Measurements from ENCODE around the gene LIMS3.
"Not testable (repeated sequence)": the region's sequence is repeated elsewhere in the genome, so short reads cannot be mapped to it uniquely, and the experiment has no call there.

LIMS3 gene, protein sequence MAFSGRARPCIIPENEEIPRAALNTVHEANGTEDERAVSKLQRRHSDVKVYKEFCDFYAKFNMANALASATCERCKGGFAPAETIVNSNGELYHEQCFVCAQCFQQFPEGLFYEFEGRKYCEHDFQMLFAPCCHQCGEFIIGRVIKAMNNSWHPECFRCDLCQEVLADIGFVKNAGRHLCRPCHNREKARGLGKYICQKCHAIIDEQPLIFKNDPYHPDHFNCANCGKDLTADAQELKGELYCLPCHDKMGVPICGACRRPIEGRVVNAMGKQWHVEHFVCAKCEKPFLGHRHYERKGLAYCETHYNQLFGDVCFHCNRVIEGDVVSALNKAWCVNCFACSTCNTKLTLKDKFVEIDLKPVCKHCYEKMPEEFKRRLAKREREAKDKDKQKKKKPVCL

DNA sequence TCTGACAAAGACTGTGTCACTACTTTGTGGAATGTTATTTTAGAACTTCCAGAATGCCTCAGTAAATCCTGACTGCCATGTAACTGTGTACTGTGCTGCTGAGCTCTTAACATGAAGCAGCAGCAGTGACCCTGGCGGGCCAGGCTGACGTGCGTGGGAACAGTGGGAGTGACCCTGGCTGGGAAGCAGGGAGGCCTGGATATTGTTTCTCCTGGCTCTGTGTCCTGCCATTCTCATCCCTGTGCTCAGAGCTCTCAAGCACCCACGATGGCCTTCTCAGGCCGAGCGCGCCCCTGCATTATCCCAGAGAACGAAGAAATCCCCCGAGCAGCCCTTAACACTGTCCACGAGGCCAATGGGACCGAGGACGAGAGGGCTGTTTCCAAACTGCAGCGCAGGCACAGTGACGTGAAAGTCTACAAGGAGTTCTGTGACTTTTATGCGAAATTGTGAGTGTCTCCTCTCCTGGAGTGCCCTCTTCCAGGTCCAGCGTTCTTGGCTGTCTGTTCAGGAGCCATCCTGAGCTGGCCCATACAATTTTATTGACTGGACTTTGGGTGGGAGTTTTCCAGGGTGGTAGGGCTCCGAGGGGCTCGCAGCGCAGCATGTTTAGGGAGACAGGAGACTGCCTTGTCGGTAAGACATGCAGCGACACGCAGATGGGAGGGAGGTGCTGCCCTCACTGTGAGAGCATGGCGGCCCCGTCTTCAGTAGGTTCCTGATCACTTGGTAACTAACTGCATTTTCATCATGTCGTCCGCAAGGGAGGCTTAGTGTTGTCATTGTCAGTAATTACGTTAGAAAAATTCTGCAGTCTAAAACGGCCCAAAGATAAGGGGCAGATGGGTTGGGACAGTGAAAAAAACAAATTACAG lies at the start of gene LIMS3:
LIMS3 (plus strand) TSS at position 227 of the 875 bp plus-strand sequence; CDS start at position 268, 41 bp downstream.
- not testable (repeated sequence) for DNase-seq (ENCODE audit: low read depth in 2 of 2)

- not testable (repeated sequence) for DNase-seq (ENCODE audit: low read depth in 2 of 2)
Measured at GRCh38 chr2:109871129-109871751, 27.2 kb upstream of the LIMS3 start.

DNA sequence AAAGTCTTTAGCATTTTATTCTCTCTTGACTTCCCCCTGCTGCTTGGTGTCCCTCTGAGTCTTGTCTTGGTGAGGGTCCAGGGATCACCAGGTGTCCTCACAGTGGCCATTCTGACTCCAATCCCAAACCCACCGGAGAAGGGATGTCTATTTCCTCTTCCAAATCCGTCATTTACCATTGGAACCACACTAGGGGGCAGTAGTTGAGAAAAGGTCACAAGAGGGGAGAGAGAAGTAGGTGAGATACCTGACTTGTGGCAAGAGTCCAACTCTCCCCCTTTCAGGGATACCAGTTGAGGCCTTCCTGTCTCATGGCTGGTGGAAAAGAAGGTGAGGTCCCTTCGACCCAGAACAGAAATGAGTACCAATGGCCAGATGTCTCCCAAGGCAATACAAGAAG lies 21.9 kb upstream of the LIMS3 start:
- not testable (repeated sequence) for DNase-seq (ENCODE audit: low read depth in 2 of 2)

- not testable (repeated sequence) for DNase-seq (ENCODE audit: low read depth in 2 of 2)
Measured at GRCh38 chr2:109882112-109882511, 16.4 kb upstream of the LIMS3 start.

- not testable (repeated sequence) for DNase-seq (ENCODE audit: low read depth in 2 of 2)
Measured at GRCh38 chr2:109888414-109888813, 10.1 kb upstream of the LIMS3 start.

DNA sequence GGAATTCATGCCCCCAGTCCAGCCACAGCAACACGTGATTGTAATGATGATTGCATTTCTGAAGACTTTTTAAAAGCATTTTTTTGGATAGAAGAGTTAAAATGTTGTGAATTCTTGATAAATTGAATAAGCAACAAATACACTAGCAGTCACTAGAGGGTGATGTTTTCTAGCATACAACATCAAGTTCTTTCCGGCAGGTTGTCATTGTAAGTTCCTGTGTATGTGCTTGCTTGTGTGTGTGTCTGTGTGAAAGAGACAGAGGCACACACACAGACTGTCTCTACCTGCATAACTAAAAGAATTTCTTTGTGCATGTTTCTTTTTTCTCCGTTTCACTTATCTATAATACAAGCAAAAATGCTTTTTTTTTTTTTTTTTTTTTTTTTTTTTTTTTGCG lies 8.6 kb upstream of the LIMS3 start:
- DNase-seq (ENCODE audit: low read depth in 2 of 2): not testable (repeated sequence)

GRCh38 chr2:109891024-109891423 lies 7.5 kb upstream of the LIMS3 start:
- DNase-seq (ENCODE audit: low read depth in 2 of 2): not testable (repeated sequence)

- DNase-seq (ENCODE audit: low read depth in 2 of 2): not testable (repeated sequence)
Measured at GRCh38 chr2:109893736-109894135, 4.8 kb upstream of the LIMS3 start.

- not testable (repeated sequence) for DNase-seq (ENCODE audit: low read depth in 2 of 2)
Measured at GRCh38 chr2:109894141-109894540, 4.3 kb upstream of the LIMS3 start.

DNA sequence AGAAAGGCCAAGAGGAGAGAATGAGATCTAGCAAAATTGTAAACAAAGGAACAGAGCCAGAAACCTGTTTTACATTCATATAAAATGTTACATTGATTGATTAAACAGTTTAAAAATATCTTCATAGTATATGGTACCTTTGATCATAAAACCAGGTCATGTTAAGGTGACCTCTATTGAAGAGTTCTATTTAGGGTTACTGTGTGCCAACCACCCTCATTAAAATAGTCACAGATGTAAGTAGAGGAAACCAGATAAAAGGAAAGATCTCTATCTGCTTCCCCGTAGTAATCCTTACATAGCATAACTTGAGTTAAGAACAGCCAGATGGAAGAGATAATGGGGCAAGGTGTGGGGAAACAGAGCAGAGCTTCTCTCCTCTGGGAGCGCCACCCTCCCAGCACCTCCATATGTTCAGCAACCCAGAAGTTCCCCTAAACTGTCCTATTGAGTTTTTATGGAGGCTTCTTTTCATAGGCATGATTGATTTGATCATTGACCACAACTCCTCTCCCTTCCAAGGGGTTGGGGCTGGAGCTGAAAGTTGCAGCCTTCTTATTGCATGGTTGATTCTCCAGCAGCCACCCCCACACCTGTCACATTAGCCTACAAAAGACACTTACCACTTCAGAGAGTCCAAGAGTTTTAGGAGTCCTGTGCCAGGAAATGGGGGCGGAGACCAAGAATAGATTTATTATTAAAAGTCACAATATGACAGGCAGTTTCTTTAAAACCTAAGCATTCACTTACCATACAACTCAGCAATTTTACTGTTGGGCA lies 3.2 kb upstream of the LIMS3 start:
- DNase-seq (ENCODE audit: low read depth in 2 of 2): not testable (repeated sequence)

- not testable (repeated sequence) for DNase-seq (ENCODE audit: low read depth in 2 of 2)
Measured at GRCh38 chr2:109896212-109896611, 2.3 kb upstream of the LIMS3 start.

GRCh38 chr2:109897769-109898461 lies 573 bp upstream of the LIMS3 start:
- not testable (repeated sequence) for DNase-seq (ENCODE audit: low read depth in 2 of 2)

- DNase-seq (ENCODE audit: low read depth in 2 of 2): not testable (repeated sequence)
Measured at GRCh38 chr2:109905796-109906195, 7.3 kb downstream of the LIMS3 start.

GRCh38 chr2:109908626-109909025 lies 10.1 kb downstream of the LIMS3 start:
- DNase-seq (ENCODE audit: low read depth in 2 of 2): not testable (repeated sequence)

GRCh38 chr2:109910789-109911188 lies 12.3 kb downstream of the LIMS3 start:
- DNase-seq (ENCODE audit: low read depth in 2 of 2): not testable (repeated sequence)

DNA sequence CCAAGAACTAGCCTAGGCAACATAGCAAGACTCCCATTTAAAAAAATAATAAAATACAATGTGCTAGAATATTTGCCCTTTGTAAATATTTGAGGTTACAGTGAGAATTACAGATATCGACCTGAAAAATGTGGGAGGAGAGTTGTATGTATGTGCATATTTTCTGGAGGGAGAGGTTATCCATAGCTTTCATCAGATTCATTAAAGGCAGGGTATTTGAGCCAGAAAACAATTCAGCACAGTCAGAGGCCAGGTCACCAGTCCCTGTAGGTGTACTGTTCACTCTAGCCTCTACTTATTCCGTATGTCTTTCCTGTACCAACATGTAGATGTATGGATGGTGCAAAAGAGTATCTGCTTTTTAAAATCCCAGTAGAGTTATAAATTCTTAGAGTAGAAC lies 15.4 kb downstream of the LIMS3 start:
- DNase-seq (ENCODE audit: low read depth in 2 of 2): not testable (repeated sequence)

- DNase-seq (ENCODE audit: low read depth in 2 of 2): not testable (repeated sequence)
Measured at GRCh38 chr2:109914552-109914951, 16.1 kb downstream of the LIMS3 start.

GRCh38 chr2:109915830-109916229 lies 17.3 kb downstream of the LIMS3 start:
- not testable (repeated sequence) for DNase-seq (ENCODE audit: low read depth in 2 of 2)

DNA sequence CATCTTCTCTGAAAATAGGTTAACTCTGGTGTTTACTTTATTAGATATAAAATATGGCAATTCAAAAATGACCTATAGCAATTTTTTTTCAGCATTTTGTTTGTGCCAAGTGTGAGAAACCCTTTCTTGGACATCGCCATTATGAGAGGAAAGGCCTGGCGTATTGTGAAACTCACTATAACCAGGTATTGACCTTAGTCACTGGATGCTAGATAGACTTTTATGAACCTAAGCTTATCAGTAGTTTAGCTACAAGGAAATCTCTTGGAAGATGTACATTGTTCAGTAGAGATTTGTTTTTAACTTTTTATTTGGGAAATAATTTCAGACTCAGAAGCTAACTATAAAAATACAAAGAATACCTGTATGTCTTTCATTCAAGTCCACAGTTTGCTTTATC lies 21.7 kb downstream of the LIMS3 start:
- not testable (repeated sequence) for DNase-seq (ENCODE audit: low read depth in 2 of 2)
